Head of caudate nucleus (tissue), 42 donors: ENCODE results near the gene ANKS1A.

Source experiments
- DNase-seq, 42 donors: peaks; one replicate each; pipeline versions ENCODE4 v3.0.0 to v3.0.0-alpha.2; 2020 to 2021; ENCODE audit warnings: mixed read lengths in 7 of 42
- intact Hi-C: fragments of 100-400 bp; cut with DNase I; formaldehyde crosslinking; loops from one replicate; pipeline ENCODE4 v1.15.0; 2022

ANKS1A gene

DNA sequence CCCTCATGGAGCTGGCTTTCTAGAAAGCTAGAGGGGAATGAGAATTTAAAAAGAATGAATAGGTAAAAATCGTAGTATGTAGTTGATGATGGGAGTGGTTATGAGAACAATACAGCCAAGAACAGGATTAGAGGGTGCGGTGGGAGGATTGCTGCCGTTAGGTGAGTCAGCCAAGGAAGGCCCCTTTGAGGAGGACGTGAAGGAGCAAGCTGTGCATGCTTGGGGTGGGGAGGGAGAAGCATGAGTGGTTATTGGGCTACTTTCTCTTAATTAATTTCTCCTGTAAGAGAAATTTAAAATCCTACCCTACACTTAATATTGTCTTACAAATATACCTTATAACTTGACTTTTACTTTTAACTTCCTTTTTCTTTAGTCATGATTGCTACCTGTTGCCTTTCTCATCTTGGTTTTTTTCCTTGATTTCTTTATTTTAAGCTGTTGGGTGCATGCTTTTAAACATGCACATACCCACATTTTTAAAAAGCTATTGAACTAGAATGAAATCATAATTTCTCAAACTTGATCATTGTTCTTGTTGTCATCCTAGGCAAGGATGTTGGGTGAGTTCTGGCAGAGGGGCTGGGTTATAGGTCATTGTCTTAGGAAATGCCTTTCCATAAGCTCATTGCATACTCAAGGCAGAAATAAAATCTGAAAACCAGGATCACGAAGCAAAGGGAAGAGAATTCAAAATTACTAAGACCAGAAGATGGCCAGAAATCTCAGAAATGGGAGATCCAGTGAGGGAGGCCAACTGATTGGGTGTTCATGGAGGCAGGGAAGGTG lies 137.6 kb downstream of the ANKS1A start:
- intact Hi-C loops = no loop called here
- DNase-seq = peak in 12 of 42 donors; percentile 25 to 70 (median 46)

GRCh38 chr6:35027807-35028206 lies 138.8 kb downstream of the ANKS1A start:
- no peak for DNase-seq

DNA sequence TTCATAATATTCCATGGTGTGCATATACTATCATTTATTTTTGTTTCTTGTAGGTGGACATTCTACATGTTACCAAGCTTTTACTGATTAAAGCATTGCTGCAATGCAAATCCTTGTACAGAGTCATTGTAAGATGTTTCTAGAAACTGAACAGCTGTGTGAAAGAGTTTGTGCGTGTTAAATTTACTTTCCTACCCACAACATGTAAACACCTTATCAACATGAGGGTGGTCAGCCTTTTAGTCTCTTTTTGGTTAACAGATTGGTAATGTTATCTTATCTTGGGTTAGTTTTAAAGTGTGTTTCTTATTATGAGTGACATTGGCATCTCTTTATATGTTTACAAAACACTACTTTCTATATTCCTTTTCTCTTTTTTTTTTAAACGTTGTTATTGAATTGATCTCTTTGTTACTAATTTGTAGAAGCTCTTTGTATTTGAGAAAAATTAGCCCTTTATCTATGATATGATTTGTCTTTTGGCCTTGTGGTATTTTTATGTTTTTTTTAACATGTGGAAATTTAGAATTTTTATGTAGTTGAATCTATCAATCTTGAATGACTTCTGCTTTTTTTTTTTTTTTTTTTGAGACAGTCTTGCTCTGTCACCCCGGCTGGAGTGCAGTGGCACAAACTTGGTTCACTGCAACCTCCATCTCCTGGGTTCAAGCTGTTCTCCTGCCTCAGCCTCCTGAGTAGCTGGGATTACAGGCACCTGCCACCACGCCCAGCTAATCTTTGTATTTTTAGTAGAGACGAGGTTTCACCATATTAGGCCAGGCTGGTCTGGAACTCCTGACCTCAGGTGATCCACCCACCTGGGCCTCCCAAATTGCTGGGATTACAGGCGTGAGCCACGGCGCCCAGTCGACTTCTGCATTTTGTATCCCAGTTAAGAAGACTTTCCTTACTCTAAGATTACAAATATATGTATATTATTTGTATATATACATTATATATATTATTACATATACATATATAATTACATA lies 140.0 kb downstream of the ANKS1A start:
- intact Hi-C loops = no loop called here
- DNase-seq = no peak

More at GRCh38 chr6:35027807-35028206, 138.8 kb downstream of the ANKS1A start:
- intact Hi-C loops = no loop called here

DNA sequence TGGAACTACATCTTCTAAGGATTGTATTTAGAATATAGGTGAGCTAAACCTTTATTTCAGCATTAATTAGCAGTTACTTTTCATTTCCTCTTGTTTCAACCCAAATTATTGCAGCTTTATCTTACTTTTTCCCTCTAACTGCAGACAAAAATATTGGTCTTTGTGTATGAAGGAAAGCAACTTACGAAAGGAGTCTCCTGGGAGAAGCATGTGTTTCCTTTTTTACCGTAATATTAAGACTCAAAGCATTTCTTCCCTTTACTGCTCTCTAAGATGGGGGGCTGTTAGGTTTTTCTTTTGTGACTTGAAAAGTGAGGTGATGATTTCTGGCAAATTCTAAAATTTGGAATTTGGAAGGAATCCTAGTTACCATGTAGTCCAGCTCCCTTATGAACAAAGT lies 141.0 kb downstream of the ANKS1A start:
- no peak for DNase-seq
- intact Hi-C loops = no loop called here

DNA sequence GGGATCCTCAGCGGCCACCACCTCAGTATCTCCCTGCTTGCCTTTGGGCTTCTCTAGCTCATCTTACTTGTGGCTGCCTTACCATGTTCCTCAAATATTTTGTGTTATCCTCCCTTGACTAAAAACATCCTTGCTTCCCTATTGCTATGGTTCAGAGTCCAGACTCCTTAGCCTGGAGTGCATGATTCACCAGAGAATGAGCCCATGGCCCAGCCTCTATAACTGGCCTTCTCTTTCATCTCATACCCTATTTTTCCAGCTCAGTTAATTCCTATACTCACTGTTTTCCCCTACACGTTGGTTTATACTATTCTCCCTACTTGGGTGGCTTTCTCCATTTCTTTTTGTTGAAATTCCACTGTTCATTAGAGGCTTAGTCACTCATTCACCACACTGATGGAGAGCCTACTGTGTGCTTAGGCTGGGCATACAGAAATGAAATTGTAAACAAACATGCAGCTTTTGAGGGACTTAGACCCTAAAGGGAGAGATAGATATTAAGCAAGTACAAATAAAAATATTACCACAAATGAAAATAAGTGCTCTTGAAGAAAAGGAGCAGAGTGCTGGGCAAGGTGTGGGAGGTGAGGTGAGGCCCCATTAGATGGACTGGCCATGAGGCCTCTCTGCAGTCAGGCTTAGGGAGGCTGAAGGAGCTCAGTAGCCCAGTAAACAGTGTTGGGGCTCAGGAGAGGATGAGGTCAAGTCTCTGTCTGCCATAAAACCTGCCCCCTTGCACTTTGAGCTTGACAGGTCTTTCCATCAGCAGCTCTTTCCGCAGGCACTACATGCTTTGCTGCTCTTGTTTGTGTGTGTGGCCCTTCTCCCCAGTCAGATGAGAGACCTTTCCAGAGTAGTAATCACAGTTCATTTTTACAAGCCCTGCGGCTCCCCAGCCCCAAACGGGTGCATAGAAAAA lies 142.8 kb downstream of the ANKS1A start:
- intact Hi-C loops = no loop called here
- DNase-seq = no peak

DNA sequence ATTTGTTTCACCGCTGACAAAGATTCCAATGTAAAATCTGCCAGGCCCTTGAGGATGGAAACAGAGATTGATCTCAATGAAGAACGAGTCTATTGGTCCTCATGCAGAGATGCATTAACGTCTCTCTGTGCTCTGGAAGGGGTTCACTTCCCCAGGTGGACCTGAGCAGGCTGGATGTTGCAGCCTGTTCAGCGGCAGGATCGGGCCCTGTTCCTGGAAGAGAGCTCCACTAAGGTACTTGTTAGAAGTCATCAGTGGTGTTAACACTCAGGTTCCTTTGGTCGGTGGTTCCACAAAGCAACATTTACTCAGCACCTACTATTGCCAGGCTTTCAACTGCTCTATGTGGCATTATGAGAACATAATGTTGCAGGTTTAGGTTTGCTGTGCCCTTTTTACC lies 144.6 kb downstream of the ANKS1A start:
- intact Hi-C loops = no loop called here
- DNase-seq = no peak

GRCh38 chr6:35034411-35035191 lies 145.5 kb downstream of the ANKS1A start:
- intact Hi-C loops = no loop called here
- no peak for DNase-seq

DNA sequence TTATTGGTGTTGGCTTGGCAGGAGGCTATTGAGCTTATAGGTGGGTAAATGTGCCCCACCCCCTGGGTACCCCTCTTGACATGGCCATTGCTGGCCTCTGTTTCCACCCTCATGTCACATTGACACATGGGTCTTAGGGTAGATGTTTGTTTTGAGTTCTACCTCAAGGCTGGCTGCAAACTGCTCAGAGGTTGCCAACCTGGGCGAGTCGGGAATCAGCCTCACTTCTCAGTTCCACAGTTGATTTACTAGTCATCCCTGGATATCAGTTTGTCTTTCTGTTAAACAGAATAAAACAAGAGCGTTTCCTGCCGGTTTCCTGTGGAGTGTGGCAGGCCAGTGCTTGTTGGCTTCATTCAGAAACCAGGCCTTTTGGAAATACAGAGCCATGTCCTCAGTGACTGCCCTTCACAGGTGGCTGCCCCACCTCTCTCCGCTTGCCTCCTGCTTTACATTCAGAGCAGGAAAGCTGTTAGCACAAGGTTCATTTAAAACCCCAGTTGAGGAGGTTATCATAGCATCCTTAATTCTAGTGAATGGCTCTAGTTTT lies 146.5 kb downstream of the ANKS1A start:
- intact Hi-C loops = no loop called here
- no peak for DNase-seq

DNA sequence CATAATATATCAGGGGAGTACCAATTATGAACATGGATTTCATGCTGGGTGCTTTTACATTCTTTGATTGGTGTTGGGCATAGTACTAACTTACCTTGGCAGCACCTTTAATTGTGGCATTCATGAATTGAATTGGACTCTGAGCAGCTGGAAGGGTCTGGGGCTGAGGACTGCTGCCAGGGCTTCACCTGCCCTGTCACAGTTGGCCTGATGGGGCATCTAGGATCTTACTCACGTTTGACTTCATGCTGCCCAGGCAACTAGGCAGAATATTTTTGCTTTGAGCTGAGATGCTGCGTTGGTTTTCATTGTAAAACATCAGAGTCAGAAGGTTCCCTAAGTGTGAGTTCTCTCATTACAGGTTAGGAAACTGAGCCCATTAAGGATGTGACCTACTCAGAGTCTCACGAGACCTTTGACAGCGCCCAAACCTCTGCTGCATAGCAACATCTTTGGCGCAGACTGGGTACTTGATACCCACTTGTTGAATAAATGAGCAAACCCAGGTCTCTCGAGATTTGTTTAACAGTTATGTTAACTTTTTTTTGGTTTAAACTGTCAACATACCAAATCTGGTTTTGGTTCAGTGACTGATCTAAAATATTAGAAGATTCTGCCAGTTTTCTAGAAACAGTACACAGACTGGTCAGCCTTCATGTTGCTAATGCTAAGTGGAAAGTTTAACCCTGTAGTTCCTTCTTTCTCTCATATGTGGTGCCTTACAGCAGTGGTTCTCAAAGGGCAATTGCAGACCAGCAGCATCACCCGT lies 147.2 kb downstream of the ANKS1A start:
- DNase-seq = no peak
- intact Hi-C loops = no loop called here

GRCh38 chr6:35036828-35037663 lies 148.0 kb downstream of the ANKS1A start:
- intact Hi-C loops = no loop called here
- DNase-seq = no peak

GRCh38 chr6:35037664-35038038 lies 148.6 kb downstream of the ANKS1A start:
- intact Hi-C loops = no loop called here
- DNase-seq = no peak

DNA sequence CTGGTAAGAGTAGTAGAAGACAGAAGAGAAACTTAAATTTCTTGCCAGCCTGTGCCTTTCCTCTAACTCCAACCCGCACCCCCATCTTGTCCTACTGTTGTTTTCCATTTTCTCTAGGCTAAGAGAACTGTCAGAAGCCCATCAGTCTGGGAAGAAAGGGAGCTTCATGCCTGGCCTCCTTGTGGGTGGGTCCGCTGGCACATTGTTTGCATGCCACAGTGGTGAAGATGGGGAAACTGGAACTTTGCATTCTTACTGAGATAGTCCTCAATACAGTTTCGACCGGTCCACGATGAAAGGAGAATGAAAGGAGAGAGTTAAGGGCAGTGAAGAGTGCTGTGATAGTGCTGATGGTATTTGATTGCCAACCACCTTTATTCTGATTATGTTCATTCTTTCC lies 149.0 kb downstream of the ANKS1A start:
- no peak for DNase-seq
- intact Hi-C loops = no loop called here

DNA sequence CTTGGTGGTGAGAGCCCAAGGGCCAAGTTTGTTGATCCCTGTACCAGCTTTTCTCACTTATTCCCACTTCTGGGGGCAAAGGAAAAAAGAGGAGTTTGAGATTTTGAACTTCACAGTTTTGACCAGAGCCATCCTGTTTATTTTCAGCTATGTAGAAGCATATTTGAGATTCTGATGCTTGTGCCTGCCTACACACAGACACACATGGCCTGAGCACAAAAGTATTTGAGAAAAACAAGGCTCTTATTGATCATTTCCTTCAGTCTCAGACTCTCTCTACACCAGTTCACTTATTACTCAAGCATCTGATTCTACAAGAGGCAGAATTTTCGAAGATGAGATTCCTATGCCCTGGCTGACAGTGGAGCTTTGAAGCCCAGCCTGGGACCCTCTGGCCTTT lies 151.3 kb downstream of the ANKS1A start:
- no peak for DNase-seq
- intact Hi-C loops = no loop called here

DNA sequence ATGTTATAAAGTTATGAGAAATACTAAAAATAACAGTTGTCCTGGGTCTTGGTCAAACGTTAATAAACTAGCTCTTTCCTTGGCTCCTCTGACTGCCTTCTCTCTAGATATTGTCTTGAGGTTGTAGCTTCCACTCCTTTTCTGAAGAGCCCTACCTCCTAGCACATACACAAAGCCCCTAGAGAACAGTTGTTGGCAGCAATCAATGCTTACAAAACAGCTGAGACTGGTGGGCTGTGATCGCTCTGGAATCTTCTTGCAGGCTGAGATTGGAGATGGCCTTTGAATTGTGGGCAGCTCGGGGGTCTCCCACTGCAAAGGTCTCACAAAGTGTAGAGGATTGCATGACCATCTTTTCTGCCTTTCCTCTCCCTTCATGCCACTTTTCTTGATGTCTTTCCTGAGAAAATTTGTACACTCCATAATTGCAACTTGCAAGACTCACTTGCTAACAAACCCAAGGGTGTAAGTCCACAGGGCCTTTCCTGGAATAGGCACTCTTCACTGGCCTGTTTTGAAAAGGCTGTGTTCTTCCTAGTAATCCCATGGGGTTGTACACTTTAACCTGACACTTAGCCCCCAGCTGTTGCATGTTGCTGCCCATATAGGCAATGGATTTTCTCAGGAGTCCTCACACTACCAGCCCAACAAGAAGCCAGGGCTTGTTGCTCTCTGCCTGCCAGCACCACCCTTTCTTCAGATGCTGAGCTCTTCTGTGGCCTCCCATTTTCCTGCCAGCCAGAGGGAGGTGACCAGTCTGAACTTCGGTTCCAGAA lies 152.2 kb downstream of the ANKS1A start:
- DNase-seq = no peak
- intact Hi-C loops = no loop called here

GRCh38 chr6:35042031-35042815 lies 153.2 kb downstream of the ANKS1A start:
- intact Hi-C loops = no loop called here
- DNase-seq = no peak
